Tibial artery (tissue), 4 donors: ENCODE measurements around the gene ZC3H7B.
A peak's percentile ranks its signal among the peaks of the same experiment; 100 is the strongest.
"Not testable (repeated sequence)": the region's sequence is repeated elsewhere in the genome, so short reads cannot be mapped to it uniquely, and the experiment has no call there.

Source experiments
- DNase-seq, 2 donors: peaks; one replicate each; pipeline ENCODE4 v3.0.0-alpha.2; 2019
- H3K27ac ChIP-seq, 2 donors: fragments of 200-600 bp; sonication (generic) in 1 of 2; 1 replicate in 1 of 2; 2 replicates in 1 of 2; pipeline ENCODE4 v1.5.1; 2018 to 2019; ENCODE audit warnings: mild to moderate bottlenecking in 1 of 2
- H3K27me3 ChIP-seq, 2 donors: fragments of 200-600 bp; sonication (generic) in 1 of 2; one replicate each; pipeline versions ENCODE4 v1.5.1 to v1.6.0; 2016 to 2019
- H3K36me3 ChIP-seq, 3 donors: fragments of 200-600 bp; sonication (generic) in 2 of 3; one replicate each; pipeline ENCODE4 v1.5.1; 2016 to 2019; ENCODE audit warnings: mild to moderate bottlenecking in 2 of 3
- H3K4me1 ChIP-seq, 4 donors: fragments of 200-600 bp; sonication (generic) in 2 of 4; 1 replicate in 3 of 4; 2 replicates in 1 of 4; pipeline ENCODE4 v1.5.1; 2016 to 2019
- H3K4me3 ChIP-seq, 2 donors: fragments of 200-600 bp; sonication (generic) in 1 of 2; 1 replicate in 1 of 2; 2 replicates in 1 of 2; pipeline ENCODE4 v1.5.1; 2018 to 2019; ENCODE audit warnings: mild to moderate bottlenecking in 2 of 2
- H3K9me3 ChIP-seq, 3 donors: fragments of 200-600 bp; sonication (generic) in 1 of 3; one replicate each; pipeline ENCODE4 v1.5.1; 2016 to 2019
- intact Hi-C: fragments of 100-400 bp; cut with DNase I; formaldehyde crosslinking; loops from one replicate; pipeline ENCODE4 v1.15.0; 2023; ENCODE audit warnings: low total_unique reads
- TF ChIP-seq, protein P1 (sequence below), 2 experiments: fragments of 200-600 bp in 1 of 2; fragments of 450-650 bp in 1 of 2; IDR thresholded peaks; one replicate each; pipeline ENCODE4 v1.5.1; 2017 to 2019; ENCODE audit warnings: antibody characterized with exemption in 2 of 2, mild to moderate bottlenecking in 1 of 2, moderate library complexity in 1 of 2

ZC3H7B gene

DNA sequence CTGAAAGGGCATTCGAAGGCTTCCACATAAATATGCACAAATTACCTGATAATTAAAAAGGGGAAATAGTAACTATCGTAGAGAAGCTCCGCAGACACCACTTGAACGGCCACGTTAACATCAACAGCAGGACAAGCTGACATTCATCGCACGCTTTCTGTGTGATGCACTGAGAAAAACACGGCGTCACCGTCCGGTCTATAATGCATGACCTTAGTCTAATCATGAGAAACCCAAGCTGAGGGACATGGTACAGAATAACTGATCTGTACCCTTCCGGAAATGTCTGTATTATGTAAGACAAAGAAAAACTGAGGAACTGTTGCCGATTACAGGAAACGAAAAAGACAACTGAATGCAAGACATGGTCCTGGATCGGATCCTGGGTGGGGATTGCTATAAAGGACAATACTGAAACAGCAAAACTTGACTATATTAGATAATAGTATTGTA, 14.7 kb upstream of the ZC3H7B start:
- Histone ChIP-seq H3K36me3 (peaks cover 0 to 26% (median 10%) of the 10 kb centered on the region in 3 donors), H3K4me3 (peak overlapping the region; percentile 77 to 95), H3K27me3 (no peaks in the 10 kb centered on the region), H3K4me1 (peaks cover 0 to 23% (median 13%) of the 10 kb centered on the region in 4 donors), H3K9me3 (no peaks in the 10 kb centered on the region), H3K27ac (peak overlapping the region; percentile 61 to 69)
- intact Hi-C loops, result loop anchor here (5.0 to 10.0 kb wide), 2 partner anchors 178 to 241 kb away; partner anchors contain the start of genes ACO2 and PHF5A
- TF ChIP-seq, protein P1, sequence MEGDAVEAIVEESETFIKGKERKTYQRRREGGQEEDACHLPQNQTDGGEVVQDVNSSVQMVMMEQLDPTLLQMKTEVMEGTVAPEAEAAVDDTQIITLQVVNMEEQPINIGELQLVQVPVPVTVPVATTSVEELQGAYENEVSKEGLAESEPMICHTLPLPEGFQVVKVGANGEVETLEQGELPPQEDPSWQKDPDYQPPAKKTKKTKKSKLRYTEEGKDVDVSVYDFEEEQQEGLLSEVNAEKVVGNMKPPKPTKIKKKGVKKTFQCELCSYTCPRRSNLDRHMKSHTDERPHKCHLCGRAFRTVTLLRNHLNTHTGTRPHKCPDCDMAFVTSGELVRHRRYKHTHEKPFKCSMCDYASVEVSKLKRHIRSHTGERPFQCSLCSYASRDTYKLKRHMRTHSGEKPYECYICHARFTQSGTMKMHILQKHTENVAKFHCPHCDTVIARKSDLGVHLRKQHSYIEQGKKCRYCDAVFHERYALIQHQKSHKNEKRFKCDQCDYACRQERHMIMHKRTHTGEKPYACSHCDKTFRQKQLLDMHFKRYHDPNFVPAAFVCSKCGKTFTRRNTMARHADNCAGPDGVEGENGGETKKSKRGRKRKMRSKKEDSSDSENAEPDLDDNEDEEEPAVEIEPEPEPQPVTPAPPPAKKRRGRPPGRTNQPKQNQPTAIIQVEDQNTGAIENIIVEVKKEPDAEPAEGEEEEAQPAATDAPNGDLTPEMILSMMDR (IDR thresholded peaks at IDR 0.05), result no peak
- DNase-seq, result peak in 1 of 2 donors; percentile 31

DNA sequence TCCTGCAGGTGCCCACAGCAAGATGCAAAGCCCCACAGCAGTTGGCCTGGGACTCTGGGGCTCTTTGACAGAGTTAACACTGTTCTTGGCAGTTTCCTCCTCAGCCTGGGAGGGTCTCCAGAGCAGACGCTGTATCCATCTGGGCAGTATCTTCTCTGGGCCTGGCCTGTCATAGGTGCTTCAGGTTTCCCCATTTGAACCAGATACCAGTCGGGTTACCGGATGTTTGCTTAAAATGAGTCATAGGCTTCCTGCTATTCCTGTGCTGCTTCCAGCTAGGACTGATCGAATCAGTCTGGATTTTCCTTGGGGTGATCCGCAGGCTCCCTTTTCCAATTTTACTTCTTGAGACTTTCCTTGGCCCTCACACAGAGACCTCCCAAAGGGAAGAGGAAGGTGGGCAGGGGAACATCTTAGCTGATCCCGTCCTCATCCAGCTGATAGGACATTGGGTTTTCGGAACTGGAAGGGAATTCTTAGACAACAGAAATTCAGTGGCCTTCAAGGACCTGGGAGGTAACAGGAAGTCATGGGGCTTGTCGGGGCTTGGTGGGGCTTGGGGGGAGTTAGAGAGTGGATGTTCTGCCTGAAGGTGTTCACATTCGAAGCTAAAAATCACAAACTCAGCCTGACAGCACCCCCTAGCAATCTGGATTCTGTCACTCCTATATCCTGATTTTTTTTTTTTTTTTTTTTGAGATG, 12.9 kb upstream of the ZC3H7B start:
- H3K36me3 ChIP-seq, result peaks cover 0 to 14% (median 10%) of the 10 kb centered on the region in 3 donors
- DNase-seq, result no peak
- peaks cover 0 to 23% (median 13%) of the 10 kb centered on the region in 4 donors for H3K4me1 ChIP-seq
- H3K9me3 ChIP-seq, result no peaks in the 10 kb centered on the region
- intact Hi-C loops, result loop anchor here (5.0 to 10.0 kb wide), 2 partner anchors 176 to 239 kb away; partner anchors contain the start of genes ACO2 and PHF5A
- H3K27ac ChIP-seq, result peak overlapping the region in 1 of 2 donors; percentile 27
- no peaks in the 10 kb centered on the region for H3K27me3 ChIP-seq
- no peak overlapping the region for H3K4me3 ChIP-seq
- TF ChIP-seq, protein P1 (IDR thresholded peaks at IDR 0.05), result no peak

DNA sequence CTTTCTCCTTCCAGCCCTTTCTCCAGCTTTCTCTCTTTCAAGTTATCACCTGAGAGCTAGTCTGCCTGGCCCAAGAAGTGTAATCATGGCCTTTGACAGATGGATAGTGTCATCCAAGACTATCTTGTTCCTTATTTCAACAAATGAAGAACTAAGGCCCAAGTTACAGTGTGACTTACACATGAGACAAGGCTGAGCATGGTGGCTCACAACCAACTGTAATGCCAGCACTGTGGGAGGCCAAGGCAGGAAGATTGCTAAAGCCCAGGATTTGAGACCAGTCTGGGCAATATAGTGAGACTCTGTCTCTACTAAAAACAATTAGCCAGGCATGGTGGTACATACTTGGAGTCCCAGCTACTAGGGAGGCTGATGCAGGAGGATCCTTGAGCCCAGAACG, 11.7 kb upstream of the ZC3H7B start:
- Histone ChIP-seq H3K36me3 (peaks cover 0 to 3% (median under 1%) of the 10 kb centered on the region in 3 donors), H3K4me3 (no peak overlapping the region), H3K9me3 (no peaks in the 10 kb centered on the region), H3K4me1 (peaks cover 0 to 19% (median 12%) of the 10 kb centered on the region in 4 donors), H3K27me3 (no peaks in the 10 kb centered on the region), H3K27ac (no peak overlapping the region)
- no peak for DNase-seq
- TF ChIP-seq, protein P1 (IDR thresholded peaks at IDR 0.05), result no peak
- intact Hi-C loops, result loop anchor here (5.0 to 10.0 kb wide), 2 partner anchors 175 to 238 kb away; partner anchors contain the start of genes ACO2 and PHF5A

DNA sequence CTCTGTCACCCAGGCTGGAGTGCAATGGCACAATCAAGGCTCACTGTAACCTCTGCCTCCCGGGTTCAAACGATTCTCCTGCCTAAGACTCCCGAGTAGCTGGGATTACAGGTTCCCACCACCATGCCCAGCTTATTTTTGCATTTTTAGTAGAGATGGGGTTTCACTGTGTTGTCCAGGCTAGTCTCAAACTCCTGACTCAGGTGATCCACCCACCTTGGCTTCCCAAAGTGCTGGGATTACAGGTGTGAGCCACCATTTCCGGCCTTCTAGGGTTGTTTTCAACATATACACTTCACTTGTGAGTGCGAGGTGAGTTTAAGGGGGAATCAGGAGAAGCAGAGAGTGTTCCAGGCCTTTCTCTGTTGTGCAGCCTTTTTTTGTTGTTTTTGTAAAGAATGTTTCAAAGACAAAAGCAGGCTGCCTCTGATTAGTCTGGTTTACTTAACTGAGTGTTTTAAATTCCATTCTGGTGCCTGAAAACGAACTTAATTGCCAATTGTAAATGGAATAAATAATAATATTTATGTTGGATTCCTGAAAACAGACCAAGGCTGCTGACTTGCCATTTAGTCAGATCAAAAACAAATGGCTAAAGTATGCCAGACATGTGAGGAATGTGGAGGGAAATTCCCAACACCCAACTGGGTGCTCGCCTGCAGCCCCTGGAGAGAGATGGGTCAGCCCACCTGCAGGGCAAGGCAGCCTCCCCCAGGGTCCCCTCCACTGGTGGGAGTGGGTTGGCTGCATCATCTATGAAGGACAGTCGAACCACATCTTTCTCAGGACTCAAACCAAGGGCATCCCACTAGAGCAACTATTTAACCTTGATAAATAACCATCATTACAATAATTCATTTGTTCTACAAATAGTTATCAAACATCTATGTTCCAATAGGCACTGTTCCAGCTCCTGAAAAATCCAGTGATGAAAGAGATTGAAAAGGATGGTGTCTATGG, 10.8 kb upstream of the ZC3H7B start:
- no peaks in the 10 kb centered on the region for H3K27me3 ChIP-seq
- H3K4me3 ChIP-seq, result no peak overlapping the region
- no peak overlapping the region for H3K27ac ChIP-seq
- no peaks in the 10 kb centered on the region for H3K9me3 ChIP-seq
- intact Hi-C loops, result no loop called here
- no peak for DNase-seq
- peaks cover 0 to 11% (median 5%) of the 10 kb centered on the region in 4 donors for H3K4me1 ChIP-seq
- no peaks in the 10 kb centered on the region for H3K36me3 ChIP-seq
- TF ChIP-seq, protein P1 (IDR thresholded peaks at IDR 0.05), result no peak

DNA sequence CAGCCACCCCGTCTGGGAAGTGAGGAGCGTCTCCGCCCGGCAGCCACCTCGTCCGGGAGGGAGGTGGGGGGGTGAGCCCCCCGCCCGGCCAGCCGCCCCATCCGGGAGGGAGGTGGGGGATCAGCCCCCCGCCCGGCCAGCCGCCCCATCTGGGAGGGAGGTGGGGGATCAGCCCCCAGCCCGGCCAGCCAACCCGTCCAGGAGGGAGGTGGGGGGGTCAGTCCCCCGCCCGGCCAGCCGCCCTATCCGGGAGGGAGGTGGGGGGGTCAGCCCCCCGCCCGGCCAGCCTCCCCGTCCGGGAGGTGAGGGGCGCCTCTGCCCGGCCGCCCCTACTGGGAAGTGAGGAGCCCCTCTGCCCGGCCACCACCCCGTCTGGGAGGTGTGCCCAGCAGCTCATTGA, 6.5 kb upstream of the ZC3H7B start:
- DNase-seq, H3K4me3 ChIP-seq, H3K27me3 ChIP-seq, H3K9me3 ChIP-seq, H3K27ac ChIP-seq, intact Hi-C loops, H3K4me1 ChIP-seq, H3K36me3 ChIP-seq: not testable (repeated sequence)
